ENCODE results near the gene CASKIN1.

The CASKIN1 gene

GRCh38 chr16:2172688-2173335 lies 23.6 kb downstream of the CASKIN1 start:
- in situ Hi-C loops (cut with HindIII; ENCODE audit: low pct_unique_long_range_greater_than_20kb, low sequenced_read_pairs) = no loop called here
- no peak for TF ChIP-seq JUND (IDR thresholded peaks at IDR 0.05; ENCODE audit: low read depth)
- DNase-seq (ENCODE audit: low read depth in 1 of 2, low spot score in 1 of 2) = no peak

DNA sequence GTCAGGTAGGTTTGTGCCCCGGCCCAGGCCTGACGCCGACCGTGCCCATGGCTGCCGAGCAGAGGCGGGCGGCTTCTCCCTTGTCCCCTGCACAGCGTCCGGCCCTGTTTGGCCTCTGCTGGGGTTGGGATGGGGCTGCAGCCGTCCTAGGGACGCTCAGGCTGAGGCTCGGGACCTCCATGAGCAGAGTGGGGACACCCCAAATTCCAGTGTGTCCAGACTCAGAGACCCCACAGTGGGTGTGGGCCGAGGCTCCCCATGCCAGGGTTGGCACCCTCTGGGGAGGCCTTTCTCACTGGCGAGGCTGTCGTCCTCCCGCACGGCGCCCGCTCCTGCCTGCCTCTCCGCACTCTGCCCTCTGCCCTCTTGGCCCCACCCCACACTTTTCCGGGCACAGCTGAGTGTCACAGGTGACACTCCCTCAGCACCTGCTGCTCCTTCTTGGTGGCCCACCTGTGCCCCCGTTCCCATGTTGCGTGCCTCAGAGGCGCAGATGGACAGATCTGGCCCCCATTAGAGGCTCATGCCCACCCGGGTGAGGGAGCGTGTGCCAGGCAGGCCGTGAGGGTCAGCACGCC lies 24.7 kb downstream of the CASKIN1 start:
- no peak for DNase-seq (ENCODE audit: low read depth in 1 of 2, low spot score in 1 of 2)
- in situ Hi-C loops (cut with HindIII; ENCODE audit: low pct_unique_long_range_greater_than_20kb, low sequenced_read_pairs) = no loop called here
- TF ChIP-seq JUND (IDR thresholded peaks at IDR 0.05; ENCODE audit: low read depth) = no peak

DNA sequence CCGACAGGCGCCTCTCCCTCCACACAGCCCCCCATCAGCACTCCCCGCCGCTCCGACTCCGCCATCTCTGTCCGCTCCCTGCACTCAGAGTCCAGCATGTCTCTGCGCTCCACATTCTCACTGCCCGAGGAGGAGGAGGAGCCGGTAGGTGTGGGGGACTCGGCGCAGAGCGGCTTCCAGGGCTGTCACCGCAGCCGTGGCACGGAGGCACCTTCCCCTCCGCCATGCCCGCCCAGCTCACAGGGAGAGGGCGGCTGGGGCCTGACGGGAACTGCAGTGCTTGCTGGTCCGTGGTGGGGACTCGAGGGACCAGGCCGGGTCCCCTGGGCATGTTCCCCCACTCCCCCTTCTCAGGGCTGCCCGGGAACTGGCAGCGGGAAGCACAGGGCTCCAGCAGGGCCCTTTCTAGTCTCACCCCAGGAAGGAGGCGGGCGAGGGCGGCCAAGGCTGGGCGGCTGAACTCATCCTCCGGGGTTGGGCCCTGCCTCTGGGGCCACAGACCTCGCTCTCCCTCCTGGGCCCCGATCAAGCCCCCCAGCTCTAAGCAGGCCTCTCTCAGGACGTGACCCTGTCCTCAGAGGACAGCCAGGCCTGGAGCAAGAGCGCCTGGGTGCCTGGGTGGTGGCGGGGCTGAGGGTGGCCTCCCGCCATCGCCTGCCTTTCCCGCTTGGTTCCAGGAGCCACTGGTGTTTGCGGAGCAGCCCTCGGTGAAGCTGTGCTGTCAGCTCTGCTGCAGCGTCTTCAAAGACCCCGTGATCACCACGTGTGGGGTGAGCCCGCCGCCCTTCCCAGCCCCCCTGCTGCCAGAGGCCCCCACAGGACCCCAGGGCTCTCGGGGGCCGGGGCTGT lies 25.6 kb downstream of the CASKIN1 start:
- no peak for TF ChIP-seq JUND (IDR thresholded peaks at IDR 0.05; ENCODE audit: low read depth)
- DNase-seq (ENCODE audit: low read depth in 1 of 2, low spot score in 1 of 2) = no peak
- in situ Hi-C loops (cut with HindIII; ENCODE audit: low pct_unique_long_range_greater_than_20kb, low sequenced_read_pairs) = no loop called here

DNA sequence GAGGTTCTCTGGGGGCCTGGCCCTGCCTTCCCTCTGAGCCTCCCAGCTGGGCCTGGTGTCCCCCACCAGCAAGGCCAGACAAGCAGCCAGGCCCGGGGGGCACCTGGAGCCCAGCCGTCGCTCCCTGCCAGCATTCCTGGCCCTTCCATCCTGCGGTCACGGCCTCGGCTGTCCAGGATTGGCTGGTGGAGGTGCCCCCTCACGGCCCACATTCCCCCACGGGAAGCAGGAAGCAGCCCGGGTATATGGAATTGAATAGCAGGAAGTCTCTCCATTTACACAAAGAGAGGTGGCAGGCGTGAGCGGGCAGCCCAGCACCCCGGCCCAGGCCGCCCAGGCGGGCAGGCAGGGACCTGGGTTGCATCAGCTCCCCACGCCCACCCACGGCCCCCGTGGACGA lies 26.3 kb downstream of the CASKIN1 start:
- in situ Hi-C loops (cut with HindIII; ENCODE audit: low pct_unique_long_range_greater_than_20kb, low sequenced_read_pairs) = no loop called here
- DNase-seq (ENCODE audit: low read depth in 1 of 2, low spot score in 1 of 2) = no peak
- TF ChIP-seq JUND (IDR thresholded peaks at IDR 0.05; ENCODE audit: low read depth) = no peak

DNA sequence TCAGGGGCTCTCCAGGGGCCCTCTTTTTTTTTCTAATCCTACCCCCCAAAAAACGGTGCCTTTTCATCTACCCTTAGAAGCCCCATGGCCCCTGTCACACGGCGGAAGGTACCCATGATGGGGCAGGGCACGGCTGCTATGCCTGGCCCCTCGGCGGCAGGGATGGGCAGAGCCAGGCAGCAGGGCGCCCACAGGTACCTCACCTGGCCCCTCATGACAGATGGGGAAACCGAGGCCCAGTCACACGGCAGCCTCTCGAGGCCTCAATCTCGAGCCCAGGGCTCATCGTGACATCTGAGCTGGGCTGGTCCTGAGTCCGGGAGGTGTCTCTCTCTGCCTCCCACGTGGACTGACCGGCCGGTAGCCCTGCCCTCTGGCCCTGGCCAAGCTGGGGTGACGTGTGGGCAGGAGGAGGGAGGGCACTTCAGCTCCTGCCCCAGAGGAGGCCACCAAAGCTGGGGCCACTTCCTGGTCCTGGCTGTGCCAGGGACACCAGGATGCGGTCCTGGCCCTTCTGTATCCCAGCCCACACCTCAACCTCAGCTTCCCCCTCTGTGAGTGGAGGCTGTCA lies 29.3 kb downstream of the CASKIN1 start:
- TF ChIP-seq JUND (IDR thresholded peaks at IDR 0.05; ENCODE audit: low read depth) = no peak
- in situ Hi-C loops (cut with HindIII; ENCODE audit: low pct_unique_long_range_greater_than_20kb, low sequenced_read_pairs) = no loop called here
- DNase-seq (ENCODE audit: low read depth in 1 of 2, low spot score in 1 of 2) = no peak

GRCh38 chr16:2166263-2167067 lies 29.9 kb downstream of the CASKIN1 start:
- DNase-seq (ENCODE audit: low read depth in 1 of 2, low spot score in 1 of 2) = peak in 1 of 2 experiments; percentile 20
- TF ChIP-seq JUND (IDR thresholded peaks at IDR 0.05; ENCODE audit: low read depth) = no peak
- in situ Hi-C loops (cut with HindIII; ENCODE audit: low pct_unique_long_range_greater_than_20kb, low sequenced_read_pairs) = no loop called here

DNA sequence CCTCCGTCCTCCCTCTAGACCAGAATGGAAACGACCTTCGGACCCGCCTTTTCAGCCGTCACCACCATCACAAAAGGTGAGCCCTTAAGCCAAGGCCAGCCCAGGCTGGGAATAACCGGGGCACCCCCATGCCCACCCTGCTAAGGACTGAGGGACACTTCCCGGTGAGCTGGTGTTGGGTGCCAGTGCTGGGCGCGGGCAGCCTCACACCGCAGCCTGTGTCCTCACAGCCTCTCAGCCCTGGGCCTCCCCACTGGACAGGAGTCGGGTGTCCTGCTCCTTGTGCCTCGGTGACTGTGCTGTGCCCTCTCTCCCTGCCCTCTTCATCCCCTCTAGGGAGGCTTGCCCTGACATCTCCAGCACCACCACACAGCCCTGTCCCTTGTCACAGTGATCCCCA lies 30.5 kb downstream of the CASKIN1 start:
- no peak for DNase-seq (ENCODE audit: low read depth in 1 of 2, low spot score in 1 of 2)
- TF ChIP-seq JUND (IDR thresholded peaks at IDR 0.05; ENCODE audit: low read depth) = no peak
- in situ Hi-C loops (cut with HindIII; ENCODE audit: low pct_unique_long_range_greater_than_20kb, low sequenced_read_pairs) = no loop called here

GRCh38 chr16:2163211-2163881 lies 33.1 kb downstream of the CASKIN1 start:
- TF ChIP-seq JUND (IDR thresholded peaks at IDR 0.05; ENCODE audit: low read depth) = no peak
- DNase-seq (ENCODE audit: low read depth in 1 of 2, low spot score in 1 of 2) = no peak
- in situ Hi-C loops (cut with HindIII; ENCODE audit: low pct_unique_long_range_greater_than_20kb, low sequenced_read_pairs) = no loop called here

DNA sequence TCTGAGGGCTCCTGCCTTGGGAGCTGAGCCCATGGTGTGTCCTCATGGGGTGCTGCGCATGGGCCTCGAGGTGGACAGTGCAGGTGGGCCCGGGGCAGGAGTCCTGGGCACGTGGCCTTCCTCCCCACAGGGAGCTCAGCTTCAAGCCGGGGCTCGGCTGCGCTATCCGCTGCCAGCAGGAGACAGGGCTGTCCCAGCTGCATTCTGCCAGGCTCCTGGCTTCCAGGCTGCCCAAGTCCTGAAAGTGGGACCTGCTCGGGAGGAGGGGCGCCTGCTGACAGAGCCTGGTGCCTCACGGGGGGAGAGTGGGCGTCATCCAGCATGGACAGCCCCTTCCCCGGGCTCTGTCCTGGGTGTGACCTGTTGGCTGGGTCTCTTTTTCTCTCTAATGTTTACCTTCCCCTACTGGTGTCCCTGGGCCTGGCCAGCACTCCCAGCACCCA lies 33.7 kb downstream of the CASKIN1 start:
- in situ Hi-C loops (cut with HindIII; ENCODE audit: low pct_unique_long_range_greater_than_20kb, low sequenced_read_pairs) = no loop called here
- no peak for DNase-seq (ENCODE audit: low read depth in 1 of 2, low spot score in 1 of 2)
- TF ChIP-seq JUND (IDR thresholded peaks at IDR 0.05; ENCODE audit: low read depth) = no peak

- no peak for TF ChIP-seq JUND (IDR thresholded peaks at IDR 0.05; ENCODE audit: low read depth)
- in situ Hi-C loops (cut with HindIII; ENCODE audit: low pct_unique_long_range_greater_than_20kb, low sequenced_read_pairs) = no loop called here
Observed at GRCh38 chr16:2161911-2162310, 34.5 kb downstream of the CASKIN1 start.

DNA sequence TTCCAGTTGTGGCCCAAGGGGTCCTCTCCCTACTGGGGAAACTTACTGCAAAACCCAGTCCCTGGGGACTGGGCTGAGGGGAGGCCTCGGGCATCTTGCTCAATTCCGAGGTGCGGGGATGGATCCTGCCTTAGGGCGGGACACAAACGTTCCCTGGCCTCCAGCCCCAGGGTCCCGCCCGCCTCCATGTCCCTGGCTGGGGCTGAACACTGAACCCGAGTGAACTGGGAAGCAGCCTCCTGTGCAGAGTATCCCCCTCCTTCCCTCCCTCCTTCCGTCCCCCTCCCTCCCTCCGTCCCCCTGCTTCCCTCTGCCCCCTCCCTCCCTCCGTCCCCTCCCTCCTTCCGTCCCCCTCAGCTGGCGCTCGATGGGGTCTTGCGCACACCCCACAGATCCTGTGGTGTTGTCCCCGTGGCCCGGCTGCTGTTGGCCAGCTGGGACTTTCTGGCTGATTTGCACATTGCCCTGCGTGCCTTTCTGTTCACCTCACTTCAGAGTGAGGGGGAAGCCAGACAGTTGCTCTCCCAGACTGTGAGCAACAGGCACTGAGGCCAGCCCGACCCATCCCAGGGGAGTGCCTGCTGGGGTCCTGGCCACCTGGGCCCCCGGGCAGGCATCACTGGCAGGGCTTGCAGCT lies 35.4 kb downstream of the CASKIN1 start:
- in situ Hi-C loops (cut with HindIII; ENCODE audit: low pct_unique_long_range_greater_than_20kb, low sequenced_read_pairs) = no loop called here

More at GRCh38 chr16:2161911-2162310, 34.5 kb downstream of the CASKIN1 start:
- DNase-seq (ENCODE audit: low read depth in 1 of 2, low spot score in 1 of 2) = no peak

More for the DNA sequence above, 35.4 kb downstream of the CASKIN1 start:
- no peak for TF ChIP-seq JUND (IDR thresholded peaks at IDR 0.05; ENCODE audit: low read depth)
- DNase-seq (ENCODE audit: low read depth in 1 of 2, low spot score in 1 of 2) = no peak

Data from T47D (cell line).